K562 treated with DMSO at 1 percent for 24 hours (cell line): ENCODE results near the gene ZNF184. TPM values are rescaled to one million over a fixed set of nuclear protein-coding genes. Genes with fewer than 3 reads are reported as not detected.

ENCODE experiments used
- total RNA-seq: library from RNA; unstranded; fragments of 300-600 nt; gene quantifications from 2 replicates; pipeline ENCODE4 v1.2.3, GENCODE V29; 2022; ENCODE audit warnings: low read depth; ENCODE audit not compliant: insufficient read depth

Gene ZNF184
- total RNA-seq: 6.8 and 10.7 TPM in 2 replicates

GRCh38 chr6:27472617-27473400 lies at the start of gene ZNF184:
TSS of gene ZNF184 (minus strand) at chr6:27473105. CDS start at chr6:27472294, 811 bp downstream.

Other genes starting within 250 kb of the ZNF184 start
- gene PRSS16, start 225.4 kb downstream of the ZNF184 start, total RNA-seq: 72.5 and 74.5 TPM in 2 replicates
- gene POM121L2, start 160.8 kb downstream of the ZNF184 start, total RNA-seq: not detected in 2 replicates
- 3.3 and 8.7 TPM in 2 replicates for gene ZNF391, start 84.3 kb downstream of the ZNF184 start, total RNA-seq